ENCODE results near the gene ERG28. TPM values are rescaled to one million over a fixed set of nuclear protein-coding genes. Genes with fewer than 3 reads are reported as not detected.

ERG28 gene
- total RNA-seq, 1 donor from 2014 or later: 28.4 TPM

GRCh38 chr14:75702616-75703261, 42.1 kb upstream of the ERG28 start:
- Mint-ChIP-seq H3K4me1 (peaks cover 2% of the 10 kb centered on the region), H3K27me3 (no peaks in the 10 kb centered on the region), H3K4me3 (no peak overlapping the region), H3K9me3 (no peaks in the 10 kb centered on the region), H3K36me3 (ENCODE audit: low read depth) (peaks cover 57% of the 10 kb centered on the region), H3K27ac (no peak overlapping the region)
- DNase-seq (no peak), ATAC-seq (ENCODE audit: low read depth) (no peak)
- intact Hi-C loops (cut with micrococcal nuclease): no loop called here
- ChIA-PET CTCF (interaction anchor here (2.4 kb wide), 1 partner anchor 280 kb away, joined by 7 read pairs; the partner anchor contains the start of gene TGFB3), POLR2A (no interaction called here)
- no peak for TF ChIP-seq CTCF (IDR thresholded peaks at IDR 0.05)

GRCh38 chr14:75702122-75702521, 41.4 kb upstream of the ERG28 start:
- H3K27me3 Mint-ChIP-seq: no peaks in the 10 kb centered on the region
- H3K4me1 Mint-ChIP-seq: peaks cover 7% of the 10 kb centered on the region
- POLR2A ChIA-PET: no interaction called here
- peaks cover 56% of the 10 kb centered on the region for H3K36me3 Mint-ChIP-seq (ENCODE audit: low read depth)
- H3K9me3 Mint-ChIP-seq: no peaks in the 10 kb centered on the region
- no peak for ATAC-seq (ENCODE audit: low read depth)
- CTCF ChIA-PET: no interaction called here
- H3K27ac Mint-ChIP-seq: no peak overlapping the region
- TF ChIP-seq CTCF (IDR thresholded peaks at IDR 0.05): no peak
- DNase-seq: no peak
- intact Hi-C loops (cut with micrococcal nuclease): no loop called here
- H3K4me3 Mint-ChIP-seq: no peak overlapping the region

GRCh38 chr14:75700295-75700694, 39.6 kb upstream of the ERG28 start:
- CTCF ChIA-PET: no interaction called here
- POLR2A ChIA-PET: no interaction called here
- peaks cover 57% of the 10 kb centered on the region for H3K36me3 Mint-ChIP-seq (ENCODE audit: low read depth)

GRCh38 chr14:75699331-75699730, 38.7 kb upstream of the ERG28 start:
- H3K27me3 Mint-ChIP-seq: no peaks in the 10 kb centered on the region
- H3K4me1 Mint-ChIP-seq: peaks cover 7% of the 10 kb centered on the region
- peaks cover 8% of the 10 kb centered on the region for H3K9me3 Mint-ChIP-seq
- DNase-seq (no peak), ATAC-seq (ENCODE audit: low read depth) (no peak)
- no peak overlapping the region for H3K27ac Mint-ChIP-seq
- no peak for TF ChIP-seq CTCF (IDR thresholded peaks at IDR 0.05)
- intact Hi-C loops (cut with micrococcal nuclease): no loop called here
- POLR2A ChIA-PET: no interaction called here
- H3K36me3 Mint-ChIP-seq (ENCODE audit: low read depth): peaks cover 57% of the 10 kb centered on the region
- CTCF ChIA-PET: no interaction called here
- H3K4me3 Mint-ChIP-seq: no peak overlapping the region

More at GRCh38 chr14:75700295-75700694, 39.6 kb upstream of the ERG28 start:
- DNase-seq: no peak
- Mint-ChIP-seq H3K27me3 (no peaks in the 10 kb centered on the region), H3K4me1 (peaks cover 7% of the 10 kb centered on the region), H3K4me3 (no peak overlapping the region), H3K27ac (no peak overlapping the region), H3K9me3 (peaks cover 2% of the 10 kb centered on the region)
- TF ChIP-seq CTCF (IDR thresholded peaks at IDR 0.05): no peak
- ATAC-seq (ENCODE audit: low read depth): no peak
- intact Hi-C loops (cut with micrococcal nuclease): no loop called here

- H3K9me3 Mint-ChIP-seq: peaks cover 10% of the 10 kb centered on the region
- no peak for TF ChIP-seq CTCF (IDR thresholded peaks at IDR 0.05)
- peaks cover 67% of the 10 kb centered on the region for H3K36me3 Mint-ChIP-seq (ENCODE audit: low read depth)
- ChIA-PET CTCF (interaction anchor here (2.3 kb wide), 1 partner anchor 12 kb away, joined by 10 read pairs; no protein-coding TSS in a partner anchor), POLR2A (no interaction called here)
- no peaks in the 10 kb centered on the region for H3K27me3 Mint-ChIP-seq
- DNase-seq (no peak), ATAC-seq (ENCODE audit: low read depth) (no peak)
- H3K4me1 Mint-ChIP-seq: peaks cover 7% of the 10 kb centered on the region
- H3K27ac Mint-ChIP-seq: no peak overlapping the region
- no peak overlapping the region for H3K4me3 Mint-ChIP-seq
- intact Hi-C loops (cut with micrococcal nuclease): no loop called here
Measured at GRCh38 chr14:75697918-75698317, 37.2 kb upstream of the ERG28 start.
